ACC112 (cell line): Measurements from ENCODE around the gene PI4KA.
"Not testable (repeated sequence)": the region's sequence is repeated elsewhere in the genome, so short reads cannot be mapped to it uniquely, and the experiment has no call there.

Experiments used
- H2AFZ ChIP-seq: fragments of 200-600 bp; sonication (generic); one replicate; pipeline ENCODE4 v1.6.0; 2017; ENCODE audit warnings: antibody characterized with exemption, low read length; ENCODE audit not compliant: unreplicated experiment
- H3K27ac ChIP-seq: fragments of 200-600 bp; sonication (generic); 2 replicates; pipeline ENCODE4 v1.5.1; 2014; ENCODE audit warnings: low read depth, mild to moderate bottlenecking, antibody characterized with exemption, low read length, moderate library complexity
- H3K27me3 ChIP-seq: fragments of 200-600 bp; sonication (generic); 2 replicates; pipeline ENCODE4 v1.6.1; 2014; ENCODE audit warnings: mild to moderate bottlenecking, antibody characterized with exemption, low read length, moderate library complexity, mixed read lengths; ENCODE audit not compliant: insufficient read depth
- H3K36me3 ChIP-seq: fragments of 200-600 bp; sonication (generic); 2 replicates; pipeline ENCODE4 v1.6.1; 2016; ENCODE audit warnings: mild to moderate bottlenecking, antibody characterized with exemption, low read length, moderate library complexity, mixed read lengths; ENCODE audit not compliant: insufficient read depth
- H3K4me1 ChIP-seq: fragments of 200-600 bp; sonication (generic); one replicate; pipeline ENCODE4 v1.6.1; 2016; ENCODE audit warnings: low read length, mixed read lengths; ENCODE audit not compliant: insufficient read depth, unreplicated experiment, control insufficient read depth
- H3K4me3 ChIP-seq: fragments of 200-600 bp; sonication (generic); 2 replicates; pipeline ENCODE4 v1.5.1; 2014; ENCODE audit warnings: mild to moderate bottlenecking, low read depth, low read length
- H3K79me2 ChIP-seq: fragments of 200-600 bp; sonication (generic); one replicate; pipeline ENCODE4 v1.6.0; 2016; ENCODE audit warnings: low read length; ENCODE audit not compliant: control insufficient read depth, unreplicated experiment, insufficient read depth

PI4KA gene

GRCh38 chr22:20729194-20729593 lies 129.4 kb downstream of the PI4KA start:
- Histone ChIP-seq H3K27ac (no peak overlapping the region), H3K79me2 (no peaks in the 10 kb centered on the region), H3K27me3 (no peaks in the 10 kb centered on the region), H3K36me3 (no peaks in the 10 kb centered on the region), H2AFZ (no peak overlapping the region), H3K4me1 (no peaks in the 10 kb centered on the region), H3K4me3 (no peak overlapping the region)

DNA sequence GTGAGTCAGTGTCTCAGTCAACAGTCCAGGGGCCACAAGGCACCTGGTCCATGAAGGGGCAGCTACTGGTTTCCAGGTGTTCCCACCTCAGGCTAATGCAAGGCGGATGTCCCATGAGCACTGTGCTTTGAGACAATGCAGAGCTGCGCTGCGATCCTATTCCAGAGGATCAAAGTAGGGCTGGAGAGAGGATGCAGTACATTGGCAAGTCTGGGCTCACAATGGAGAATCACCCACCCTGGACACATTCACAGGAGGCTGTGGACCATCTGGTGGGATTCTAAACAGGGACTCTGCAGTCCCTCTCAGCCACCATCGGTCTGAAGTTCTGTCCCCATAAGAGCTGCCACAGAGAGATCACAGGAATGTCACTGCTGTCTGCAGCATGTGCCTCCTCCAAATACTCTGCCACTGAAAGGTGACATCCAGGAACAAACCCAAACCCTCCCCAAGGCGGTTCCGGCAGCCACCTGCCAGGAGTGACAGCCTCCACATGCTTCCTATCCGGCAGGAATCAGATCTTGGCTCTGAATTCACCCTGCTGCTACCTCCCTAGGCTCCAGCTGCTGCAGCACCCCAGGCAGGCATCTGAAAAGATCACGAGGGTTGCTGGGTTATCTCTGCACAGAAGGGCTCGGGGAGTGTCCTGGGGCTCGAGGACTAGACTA lies 130.0 kb downstream of the PI4KA start:
- Histone ChIP-seq H2AFZ (no peak overlapping the region), H3K27ac (no peak overlapping the region), H3K79me2 (no peaks in the 10 kb centered on the region), H3K4me3 (no peak overlapping the region), H3K4me1 (no peaks in the 10 kb centered on the region), H3K36me3 (no peaks in the 10 kb centered on the region), H3K27me3 (no peaks in the 10 kb centered on the region)

- H3K79me2 ChIP-seq = no peaks in the 10 kb centered on the region
- no peak overlapping the region for H3K4me3 ChIP-seq
- H2AFZ ChIP-seq = no peak overlapping the region
- no peaks in the 10 kb centered on the region for H3K4me1 ChIP-seq
- no peak overlapping the region for H3K27ac ChIP-seq
- H3K36me3 ChIP-seq = no peaks in the 10 kb centered on the region
- H3K27me3 ChIP-seq = no peaks in the 10 kb centered on the region
These were observed 131.2 kb downstream of the PI4KA start for GRCh38 chr22:20727118-20728015.

- no peaks in the 10 kb centered on the region for H3K36me3 ChIP-seq
- no peak overlapping the region for H3K4me3 ChIP-seq
- H3K27ac ChIP-seq = no peak overlapping the region
- H3K27me3 ChIP-seq = no peaks in the 10 kb centered on the region
- H3K79me2 ChIP-seq = no peaks in the 10 kb centered on the region
- H3K4me1 ChIP-seq = no peaks in the 10 kb centered on the region
- no peak overlapping the region for H2AFZ ChIP-seq
These were observed 132.5 kb downstream of the PI4KA start for GRCh38 chr22:20725987-20726558.

GRCh38 chr22:20724676-20725454 lies 133.7 kb downstream of the PI4KA start:
- no peaks in the 10 kb centered on the region for H3K36me3 ChIP-seq
- H3K27me3 ChIP-seq = no peaks in the 10 kb centered on the region
- no peak overlapping the region for H3K4me3 ChIP-seq
- no peak overlapping the region for H2AFZ ChIP-seq
- H3K79me2 ChIP-seq = no peaks in the 10 kb centered on the region
- H3K27ac ChIP-seq = no peak overlapping the region
- no peaks in the 10 kb centered on the region for H3K4me1 ChIP-seq

DNA sequence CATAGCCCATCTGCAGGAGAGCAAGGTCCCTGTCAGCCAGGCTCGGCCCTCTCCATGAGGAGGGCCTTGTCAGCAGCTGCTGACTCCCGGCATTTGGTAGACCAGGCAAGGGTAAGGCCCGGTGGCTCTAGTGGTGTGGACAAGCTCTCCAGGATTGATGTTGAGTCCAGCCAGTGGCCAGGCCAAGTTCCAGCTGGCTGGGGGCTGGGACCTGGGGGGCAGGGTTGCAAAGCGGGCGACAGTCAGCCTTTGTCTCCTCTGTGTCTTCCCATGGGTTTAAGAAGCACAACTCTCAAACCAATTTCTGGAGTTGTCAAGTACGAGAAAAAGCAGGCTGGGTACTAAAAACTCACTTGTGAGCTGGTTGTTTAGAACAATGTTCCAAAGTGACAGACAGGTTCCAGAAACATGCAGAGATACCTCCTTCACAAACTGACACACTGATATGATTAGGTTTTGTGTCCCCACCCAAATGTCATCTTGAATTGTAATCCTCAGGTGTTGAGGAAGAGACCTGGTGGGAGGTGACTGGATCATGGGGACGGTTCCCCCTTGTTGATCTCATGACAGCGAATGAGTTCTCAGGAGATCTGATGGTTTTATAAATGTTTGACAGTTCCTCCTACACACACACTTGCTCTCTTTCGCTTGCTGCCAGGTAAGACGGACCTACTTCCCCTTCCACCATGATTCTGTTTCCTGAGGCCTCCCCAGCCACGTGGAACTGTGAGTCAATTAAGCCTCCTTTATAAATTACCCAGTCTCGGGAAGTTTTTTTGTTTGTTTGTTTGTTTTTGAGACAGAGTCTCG lies 137.0 kb downstream of the PI4KA start:
- Histone ChIP-seq H3K79me2 (no peaks in the 10 kb centered on the region), H3K36me3 (no peaks in the 10 kb centered on the region), H2AFZ (no peak overlapping the region), H3K4me3 (no peak overlapping the region), H3K27ac (no peak overlapping the region), H3K4me1 (no peaks in the 10 kb centered on the region), H3K27me3 (no peaks in the 10 kb centered on the region)

DNA sequence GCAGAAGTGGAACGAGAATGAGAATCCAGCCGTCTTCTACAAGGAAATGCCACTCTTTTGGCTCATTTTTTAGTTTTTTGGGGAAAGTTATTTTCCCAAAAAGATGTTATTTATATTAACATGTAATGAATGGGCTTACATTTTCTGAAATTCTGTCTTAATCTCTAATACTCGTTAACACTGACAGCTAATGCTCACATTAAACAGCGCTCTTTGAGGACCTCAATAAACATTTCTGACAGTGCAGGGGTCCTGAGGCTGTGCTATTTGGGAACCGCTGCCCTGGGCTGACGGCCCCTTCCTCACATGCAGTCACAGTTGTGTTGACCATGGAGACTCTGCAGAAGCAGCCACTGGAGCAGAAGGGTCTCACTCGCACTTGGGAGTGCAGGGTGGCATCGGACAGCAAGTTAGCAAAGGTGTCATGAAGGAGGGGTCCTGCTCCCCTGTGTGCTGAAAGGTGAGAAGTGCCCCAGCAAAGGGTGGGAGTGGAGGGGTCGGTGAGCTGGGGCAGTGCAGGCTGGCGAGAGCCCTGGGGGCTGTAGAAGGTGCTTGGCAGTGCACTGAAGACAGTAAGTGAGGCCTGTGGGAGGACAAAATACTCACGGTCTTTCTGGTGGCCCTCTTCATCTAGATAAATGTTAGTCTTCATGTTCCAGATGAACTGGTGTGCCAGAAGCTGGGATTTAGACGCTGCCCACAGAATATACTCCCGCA lies 137.8 kb downstream of the PI4KA start:
- Histone ChIP-seq H3K36me3 (no peaks in the 10 kb centered on the region), H3K27ac (no peak overlapping the region), H3K4me3 (no peak overlapping the region), H2AFZ (no peak overlapping the region), H3K4me1 (no peaks in the 10 kb centered on the region), H3K79me2 (no peaks in the 10 kb centered on the region), H3K27me3 (no peaks in the 10 kb centered on the region)

DNA sequence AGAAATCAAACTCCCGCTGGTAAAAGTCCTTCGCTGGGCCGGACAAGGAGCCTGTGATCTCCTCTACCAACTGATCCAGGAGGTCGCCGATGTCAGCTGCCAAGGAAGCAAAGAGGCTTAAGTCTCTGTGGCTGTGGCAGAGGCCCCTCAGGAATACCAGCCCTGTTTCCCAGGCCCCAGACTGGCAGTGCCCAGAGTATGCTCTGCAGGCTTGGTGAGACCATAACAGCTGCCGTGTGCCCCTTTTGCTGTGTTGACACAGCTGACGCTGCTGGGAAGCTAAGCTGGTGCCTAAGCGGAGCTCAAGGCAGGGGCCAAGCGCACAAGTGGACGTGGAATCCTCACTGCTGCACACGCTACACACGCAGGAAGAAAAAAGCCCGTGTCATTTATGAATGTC lies 139.9 kb downstream of the PI4KA start:
- not testable (repeated sequence) for H3K4me3 ChIP-seq, H2AFZ ChIP-seq

DNA sequence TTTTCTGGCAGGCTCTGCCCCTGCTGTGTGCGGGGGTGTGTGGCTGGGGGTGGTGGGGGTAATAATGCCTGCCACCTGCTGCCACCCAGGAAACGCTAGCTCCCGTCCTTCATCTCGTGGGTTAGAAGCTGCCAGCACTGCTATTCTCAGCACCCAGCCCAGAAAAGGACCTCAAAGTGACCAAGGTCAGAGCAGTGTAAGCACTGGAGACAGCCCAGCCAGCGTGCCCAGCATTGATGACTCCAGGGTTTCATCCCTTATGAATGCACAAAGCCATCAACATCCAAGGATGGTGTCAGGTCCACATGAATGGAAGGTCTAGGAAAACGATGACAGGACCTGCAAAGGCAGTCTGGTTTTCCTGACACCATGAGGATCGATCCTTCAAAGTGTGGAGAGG lies 140.6 kb downstream of the PI4KA start:
- H3K27me3 ChIP-seq, H3K79me2 ChIP-seq, H3K36me3 ChIP-seq, H3K27ac ChIP-seq, H3K4me1 ChIP-seq, H2AFZ ChIP-seq, H3K4me3 ChIP-seq: not testable (repeated sequence)

More for the DNA sequence above, 139.9 kb downstream of the PI4KA start:
- not testable (repeated sequence) for H3K27ac ChIP-seq, H3K36me3 ChIP-seq, H3K4me1 ChIP-seq, H3K79me2 ChIP-seq, H3K27me3 ChIP-seq
